GM12878 (cell line): Measurements from ENCODE around the gene EPS8. TPM values are rescaled to one million over a fixed set of nuclear protein-coding genes. Genes with fewer than 3 reads are reported as not detected.

Experiments
- CBX3 ChIP-seq: fragments of 200-600 bp; sonication (generic); IDR thresholded peaks from 2 replicates; pipeline ENCODE4 v1.6.1; 2016; ENCODE audit warnings: low read depth, borderline replicate concordance
- DPF2 ChIP-seq: fragments of 450-650 bp; IDR thresholded peaks from 2 replicates; pipeline ENCODE4 v1.6.1; 2017; ENCODE audit warnings: mild to moderate bottlenecking
- NR2F1 ChIP-seq: fragments of 450-650 bp; conservative IDR thresholded peaks from 2 replicates; pipeline ENCODE4 v1.6.1; 2017; ENCODE audit warnings: mild to moderate bottlenecking
- POLR2AphosphoS2 ChIP-seq: IDR thresholded peaks from 2 replicates; pipeline ENCODE4 v1.6.1; 2011; ENCODE audit warnings: low read depth, mild to moderate bottlenecking, low read length, improper control_type of control experiment, moderate library complexity
- SIN3A ChIP-seq: IDR thresholded peaks from 2 replicates; pipeline ENCODE4 v1.6.1; 2012; ENCODE audit warnings: low read depth, low read length, improper control_type of control experiment
- SMAD1 ChIP-seq: fragments of 450-650 bp; IDR thresholded peaks from 2 replicates; pipeline ENCODE4 v1.6.1; 2018; ENCODE audit warnings: mild to moderate bottlenecking, low read depth; ENCODE audit not compliant: partially characterized antibody
- polyA plus RNA-seq, 11 experiments: library from polyadenylated mRNA; depleted of rRNA in 4 of 11; unstranded in 6 of 11; stranded (reverse) in 5 of 11; fragments of >200 nt; fragmentation: Nextera tagmentation in 4 of 11; fragmentation: Illumina TruSeq in 1 of 11; extraction: Ambion mirVana in 4 of 11; extraction: Trizol in 1 of 11; gene quantifications; 1 replicate in 1 of 11; 2 replicates in 10 of 11; pipeline versions ENCODE4 v1.2.1 to v1.2.3, GENCODE V29; 2011 to 2016; ENCODE audit warnings: inconsistent platforms in 2 of 11, missing spikeins in 2 of 11, low read depth in 1 of 11
- total RNA-seq, 4 experiments: library from RNA; depleted of rRNA in 3 of 4; stranded (reverse); fragments of >200 nt in 3 of 4; fragmentation: Illumina TruSeq in 1 of 4; extraction: Trizol in 1 of 4; gene quantifications; 2 replicates each; pipeline versions ENCODE4 v1.2.1 to v1.2.3, GENCODE V29; 2013 to 2021
- TF ChIP-seq, protein P1 (sequence below): IDR thresholded peaks from 2 replicates; pipeline ENCODE4 v1.6.1; 2011; ENCODE audit warnings: low read depth, mild to moderate bottlenecking, low read length, moderate library complexity, borderline replicate concordance; ENCODE audit errors: extremely low read depth
- TF ChIP-seq, protein P2 (sequence below): fragments of 450-650 bp; IDR thresholded peaks from 2 replicates; pipeline ENCODE4 v1.6.1; 2018; ENCODE audit warnings: mild to moderate bottlenecking, low read depth, moderate library complexity; ENCODE audit not compliant: partially characterized antibody
- TF ChIP-seq, protein P3 (sequence below): fragments of 450-650 bp; formaldehyde crosslinking; IDR thresholded peaks from 2 replicates; pipeline ENCODE4 v1.4.0; 2022; ENCODE audit warnings: mild to moderate bottlenecking, moderate library complexity
- TF ChIP-seq, protein P4 (sequence below): IDR thresholded peaks from 2 replicates; pipeline ENCODE4 v1.6.1; 2011; ENCODE audit warnings: borderline replicate concordance, low read depth, mild to moderate bottlenecking, moderate library complexity, low read length; ENCODE audit not compliant: insufficient read depth, poor library complexity, severe bottlenecking

The EPS8 gene
- total and polyA plus RNA-seq, 10 of the 15 experiments (the other 5 are each of a cell fraction or from before 2014, with no cell fraction given) = 1.3 to 127 (median 3.4) TPM

DNA sequence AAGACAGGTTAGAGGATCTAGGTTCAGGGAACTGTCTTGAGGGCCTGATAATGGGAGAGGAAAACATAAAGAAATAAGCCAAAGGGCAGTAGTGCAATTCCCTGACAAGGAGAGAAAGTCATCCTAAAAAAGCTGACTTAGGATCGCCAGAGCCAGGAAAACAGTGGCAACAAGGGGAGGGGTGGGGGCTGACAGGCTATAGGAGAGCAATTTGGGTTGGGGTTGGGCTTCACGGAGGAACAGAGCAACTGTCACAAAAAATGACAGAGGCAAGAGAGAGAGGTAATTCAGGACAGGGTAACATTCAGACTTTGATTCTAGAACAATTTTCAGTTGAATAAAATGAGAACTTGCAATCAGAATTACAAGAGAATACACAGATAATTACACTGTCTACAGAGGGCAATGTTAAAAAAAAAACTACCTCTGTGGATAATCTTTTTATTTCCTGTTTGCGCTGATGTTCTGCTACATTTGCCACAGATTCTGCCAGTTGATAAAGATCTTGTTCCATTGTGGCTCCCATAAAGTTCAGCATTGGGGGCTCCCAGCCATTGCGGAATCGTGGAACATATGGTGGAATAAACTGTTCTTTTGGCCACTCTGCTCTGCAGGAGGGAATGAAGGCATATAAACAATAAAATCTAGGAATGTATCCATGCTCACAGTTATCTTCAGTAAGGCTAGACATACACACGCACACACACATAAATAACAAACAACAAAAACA, 138.6 kb downstream of the EPS8 start (continued):
- TF ChIP-seq, protein P1, sequence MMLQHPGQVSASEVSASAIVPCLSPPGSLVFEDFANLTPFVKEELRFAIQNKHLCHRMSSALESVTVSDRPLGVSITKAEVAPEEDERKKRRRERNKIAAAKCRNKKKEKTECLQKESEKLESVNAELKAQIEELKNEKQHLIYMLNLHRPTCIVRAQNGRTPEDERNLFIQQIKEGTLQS = no peak
- no peak for TF ChIP-seq DPF2
- TF ChIP-seq POLR2AphosphoS2 = no peak
- no peak for TF ChIP-seq NR2F1
- TF ChIP-seq SMAD1 = no peak
- TF ChIP-seq, protein P2, sequence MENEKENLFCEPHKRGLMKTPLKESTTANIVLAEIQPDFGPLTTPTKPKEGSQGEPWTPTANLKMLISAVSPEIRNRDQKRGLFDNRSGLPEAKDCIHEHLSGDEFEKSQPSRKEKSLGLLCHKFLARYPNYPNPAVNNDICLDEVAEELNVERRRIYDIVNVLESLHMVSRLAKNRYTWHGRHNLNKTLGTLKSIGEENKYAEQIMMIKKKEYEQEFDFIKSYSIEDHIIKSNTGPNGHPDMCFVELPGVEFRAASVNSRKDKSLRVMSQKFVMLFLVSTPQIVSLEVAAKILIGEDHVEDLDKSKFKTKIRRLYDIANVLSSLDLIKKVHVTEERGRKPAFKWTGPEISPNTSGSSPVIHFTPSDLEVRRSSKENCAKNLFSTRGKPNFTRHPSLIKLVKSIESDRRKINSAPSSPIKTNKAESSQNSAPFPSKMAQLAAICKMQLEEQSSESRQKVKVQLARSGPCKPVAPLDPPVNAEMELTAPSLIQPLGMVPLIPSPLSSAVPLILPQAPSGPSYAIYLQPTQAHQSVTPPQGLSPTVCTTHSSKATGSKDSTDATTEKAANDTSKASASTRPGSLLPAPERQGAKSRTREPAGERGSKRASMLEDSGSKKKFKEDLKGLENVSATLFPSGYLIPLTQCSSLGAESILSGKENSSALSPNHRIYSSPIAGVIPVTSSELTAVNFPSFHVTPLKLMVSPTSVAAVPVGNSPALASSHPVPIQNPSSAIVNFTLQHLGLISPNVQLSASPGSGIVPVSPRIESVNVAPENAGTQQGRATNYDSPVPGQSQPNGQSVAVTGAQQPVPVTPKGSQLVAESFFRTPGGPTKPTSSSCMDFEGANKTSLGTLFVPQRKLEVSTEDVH = no peak
- TF ChIP-seq, protein P3, sequence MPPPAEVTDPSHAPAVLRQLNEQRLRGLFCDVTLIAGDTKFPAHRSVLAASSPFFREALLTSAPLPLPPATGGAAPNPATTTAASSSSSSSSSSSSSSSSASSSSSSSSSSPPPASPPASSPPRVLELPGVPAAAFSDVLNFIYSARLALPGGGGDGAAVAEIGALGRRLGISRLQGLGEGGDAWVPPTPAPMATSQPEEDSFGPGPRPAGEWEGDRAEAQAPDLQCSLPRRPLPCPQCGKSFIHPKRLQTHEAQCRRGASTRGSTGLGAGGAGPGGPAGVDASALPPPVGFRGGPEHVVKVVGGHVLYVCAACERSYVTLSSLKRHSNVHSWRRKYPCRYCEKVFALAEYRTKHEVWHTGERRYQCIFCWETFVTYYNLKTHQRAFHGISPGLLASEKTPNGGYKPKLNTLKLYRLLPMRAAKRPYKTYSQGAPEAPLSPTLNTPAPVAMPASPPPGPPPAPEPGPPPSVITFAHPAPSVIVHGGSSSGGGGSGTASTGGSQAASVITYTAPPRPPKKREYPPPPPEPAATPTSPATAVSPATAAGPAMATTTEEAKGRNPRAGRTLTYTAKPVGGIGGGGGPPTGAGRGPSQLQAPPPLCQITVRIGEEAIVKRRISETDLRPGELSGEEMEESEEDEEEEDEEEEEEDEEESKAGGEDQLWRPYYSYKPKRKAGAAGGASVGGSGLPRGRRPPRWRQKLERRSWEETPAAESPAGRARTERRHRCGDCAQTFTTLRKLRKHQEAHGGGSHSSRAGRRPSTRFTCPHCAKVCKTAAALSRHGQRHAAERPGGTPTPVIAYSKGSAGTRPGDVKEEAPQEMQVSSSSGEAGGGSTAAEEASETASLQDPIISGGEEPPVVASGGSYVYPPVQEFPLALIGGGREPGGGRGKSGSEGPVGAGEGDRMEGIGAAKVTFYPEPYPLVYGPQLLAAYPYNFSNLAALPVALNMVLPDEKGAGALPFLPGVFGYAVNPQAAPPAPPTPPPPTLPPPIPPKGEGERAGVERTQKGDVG (CRISPR knock-in tag) = no peak
- TF ChIP-seq SIN3A = no peak
- TF ChIP-seq CBX3 = no peak
- TF ChIP-seq, protein P4, sequence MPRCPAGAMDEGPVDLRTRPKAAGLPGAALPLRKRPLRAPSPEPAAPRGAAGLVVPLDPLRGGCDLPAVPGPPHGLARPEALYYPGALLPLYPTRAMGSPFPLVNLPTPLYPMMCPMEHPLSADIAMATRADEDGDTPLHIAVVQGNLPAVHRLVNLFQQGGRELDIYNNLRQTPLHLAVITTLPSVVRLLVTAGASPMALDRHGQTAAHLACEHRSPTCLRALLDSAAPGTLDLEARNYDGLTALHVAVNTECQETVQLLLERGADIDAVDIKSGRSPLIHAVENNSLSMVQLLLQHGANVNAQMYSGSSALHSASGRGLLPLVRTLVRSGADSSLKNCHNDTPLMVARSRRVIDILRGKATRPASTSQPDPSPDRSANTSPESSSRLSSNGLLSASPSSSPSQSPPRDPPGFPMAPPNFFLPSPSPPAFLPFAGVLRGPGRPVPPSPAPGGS = no peak
